Right lobe of liver (tissue), 6 donors: ENCODE measurements around the gene CDKAL1. TPM values are rescaled to one million over a fixed set of nuclear protein-coding genes. Genes with fewer than 3 reads are reported as not detected.

ENCODE experiments used
- ATAC-seq, 4 donors: fragments of 200-7000 bp; cut with Tn5 transposase; one replicate each; pipeline ENCODE4 v1.9.1; 2020; ENCODE audit warnings: mild to moderate bottlenecking in 4 of 4, moderate library complexity in 4 of 4
- DNase-seq, 3 donors: peaks; one replicate each; pipeline ENCODE4 v3.0.0-alpha.2; 2020
- H3K27ac ChIP-seq, 3 donors: fragments of 200-600 bp; one replicate each; pipeline ENCODE4 v1.8.0; 2022
- H3K27me3 ChIP-seq, 2 donors: fragments of 200-600 bp; one replicate each; pipeline ENCODE4 v1.8.0; 2022
- H3K36me3 ChIP-seq, 4 donors: fragments of 200-600 bp; sonication (generic) in 1 of 4; one replicate each; pipeline versions ENCODE4 v1.5.1 to v1.8.0; 2017 to 2022; ENCODE audit warnings: control low read depth in 1 of 4
- H3K4me1 ChIP-seq, 4 donors: fragments of 200-600 bp; sonication (generic) in 1 of 4; one replicate each; pipeline versions ENCODE4 v1.5.1 to v1.8.0; 2017 to 2022; ENCODE audit warnings: control low read depth in 1 of 4
- H3K4me3 ChIP-seq, 3 donors: fragments of 200-600 bp; one replicate each; pipeline ENCODE4 v1.8.0; 2022
- H3K9me3 ChIP-seq, 4 donors: fragments of 200-600 bp; sonication (generic) in 1 of 4; one replicate each; pipeline versions ENCODE4 v1.5.1 to v1.8.0; 2017 to 2022; ENCODE audit warnings: control low read depth in 1 of 4
- CTCF ChIP-seq, 4 donors: fragments of 200-600 bp in 3 of 4; fragments of 450-650 bp in 1 of 4; IDR thresholded peaks; one replicate each; pipeline versions ENCODE4 v1.5.1 to v1.8.0; 2016 to 2022; ENCODE audit warnings: antibody characterized with exemption in 4 of 4, mild to moderate bottlenecking in 2 of 4
- POLR2A ChIP-seq: fragments of 450-650 bp; IDR thresholded peaks from one replicate; pipeline ENCODE4 v1.6.1; 2017; ENCODE audit warnings: antibody characterized with exemption, mild to moderate bottlenecking
- WGBS: methylation state at CpG from one replicate; pipeline ENCODE4 v1.1.6; 2018; ENCODE audit warnings: low coverage, low lambda C conversion rate; ENCODE audit not compliant: insufficient coverage; ENCODE audit errors: missing lambda C conversion rate; 5-methylcytosine and 5-hydroxymethylcytosine counted together
- intact Hi-C, 2 donors: fragments of 100-400 bp; cut with DNase I; formaldehyde crosslinking; loops; one replicate each; pipeline versions ENCODE4 v1.11.2 to v1.14.1; 2022
- total RNA-seq, 6 experiments: library from RNA; depleted of rRNA in 2 of 6; stranded (reverse); fragments of >200 nt in 2 of 6; fragmentation: NEBNext Ultra II Directional in 3 of 6; extraction: Animal tissue kit (Norgen Biotek cat#: 25700) in 3 of 6; gene quantifications; one replicate each; pipeline versions ENCODE4 v1.1.0 to v1.2.4, GENCODE V29; 2016 to 2023
- donor health status: DM: no; HTN: yes; CAD: no.
- donor health status: DM: no; HTN: no; CAD: no.
- donor health status: DM: no; HTN: no; CAD: no.
- donor health status: DM: no; HTN: yes; CAD: no.
- donor health status: DM: no; HTN: yes; CAD: no.

CDKAL1 gene
- total RNA-seq, 6 experiments from 2014 or later = 4.5 to 7.0 (median 6.2) TPM

DNA sequence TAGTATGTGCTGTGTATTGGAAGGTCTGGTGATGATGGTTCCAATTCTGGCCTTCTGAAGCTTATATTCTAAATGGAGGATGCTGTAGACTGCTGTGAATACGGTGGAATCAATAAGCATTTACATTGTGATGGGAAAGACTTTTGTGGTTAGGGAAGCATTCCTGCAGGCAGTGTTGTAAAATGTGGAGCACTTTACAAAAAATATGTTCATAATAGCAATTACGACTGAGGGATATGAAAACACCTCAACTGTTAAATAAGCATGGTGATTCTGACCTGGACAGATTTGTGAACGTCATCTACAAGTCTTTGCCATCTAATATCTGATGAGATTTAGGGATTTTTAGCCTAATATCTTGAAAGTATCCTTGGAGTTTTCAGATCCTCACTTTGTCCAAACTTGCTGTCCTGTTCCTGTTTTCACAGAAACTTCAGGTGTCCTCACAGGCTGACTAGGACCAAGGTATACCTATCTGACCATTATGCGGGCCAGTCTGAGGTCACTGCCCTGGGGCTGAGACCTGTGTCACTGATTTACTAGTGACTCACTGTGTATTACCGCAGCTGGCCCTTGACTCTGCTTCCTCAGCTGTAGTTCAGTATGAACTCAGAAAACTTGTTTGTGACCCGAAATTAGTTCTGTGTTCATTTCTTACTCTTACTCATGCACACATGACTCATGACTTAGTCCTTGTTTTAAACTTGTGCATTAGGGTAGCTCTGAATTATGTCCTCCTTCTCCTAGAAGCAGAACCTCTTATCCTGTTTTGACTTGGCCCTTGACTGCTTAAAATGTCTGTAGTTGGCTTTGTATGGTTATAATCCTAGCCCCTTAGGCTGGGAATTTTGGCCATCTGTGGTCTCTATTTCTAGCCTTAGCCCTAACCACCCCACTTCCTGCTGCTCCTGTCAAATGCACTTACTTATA, 343.0 kb downstream of the CDKAL1 start:
- Histone ChIP-seq H3K27ac (peak overlapping the region; percentile 79 to 89 (median 79)), H3K4me1 (peaks cover 0 to 50% (median 13%) of the 10 kb centered on the region in 4 donors)
- peak; percentile 78 to 86 (median 85) for DNase-seq

DNA sequence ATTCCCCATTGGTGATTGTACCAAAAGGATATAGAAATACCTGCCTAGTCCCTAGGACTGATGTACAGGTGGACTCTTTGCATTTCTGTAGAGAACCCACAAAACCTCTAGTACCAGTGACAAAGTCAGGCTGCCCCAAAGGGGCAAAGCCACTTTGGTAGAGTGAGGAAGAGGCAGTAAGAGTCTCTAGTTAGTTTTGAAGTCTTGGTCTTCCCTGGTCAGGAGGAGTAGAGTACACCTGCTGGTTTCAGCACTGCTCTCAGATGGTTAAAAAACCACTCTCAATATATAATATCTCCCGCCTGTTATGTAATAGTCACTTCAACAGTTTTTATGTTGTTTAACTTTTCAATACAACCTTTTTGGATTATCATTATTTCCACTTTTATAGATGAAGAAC, 344.9 kb downstream of the CDKAL1 start:
- Histone ChIP-seq H3K4me1 (peaks cover 0 to 50% (median 13%) of the 10 kb centered on the region in 4 donors), H3K27me3 (no peaks in the 10 kb centered on the region), H3K9me3 (no peaks in the 10 kb centered on the region), H3K36me3 (no peaks in the 10 kb centered on the region), H3K4me3 (no peak overlapping the region), H3K27ac (peak overlapping the region in 2 of 3 donors; percentile 79 to 89)
- DNase-seq = no peak
- no peak for ATAC-seq
- WGBS = 73% methylated on average over 1 of the region's 1 CpG
- TF ChIP-seq CTCF (IDR thresholded peaks at IDR 0.05) = no peak
- TF ChIP-seq POLR2A = no peak
- intact Hi-C loops = no loop called here

More for the DNA sequence above, 343.0 kb downstream of the CDKAL1 start:
- intact Hi-C loops = no loop called here
- no peaks in the 10 kb centered on the region for H3K36me3 ChIP-seq
- WGBS = 27% methylated on average over 6 of the region's 6 CpGs
- H3K4me3 ChIP-seq = no peak overlapping the region
- no peaks in the 10 kb centered on the region for H3K9me3 ChIP-seq
- TF ChIP-seq CTCF (IDR thresholded peaks at IDR 0.05) (no peak), POLR2A (no peak)
- H3K27me3 ChIP-seq = no peaks in the 10 kb centered on the region
- peak; percentile 93 to 100 (median 98) for ATAC-seq

GRCh38 chr6:20879526-20879925, 345.3 kb downstream of the CDKAL1 start:
- H3K9me3 ChIP-seq = no peaks in the 10 kb centered on the region
- DNase-seq (no peak), ATAC-seq (peak in 2 of 4 donors; percentile 9 to 13)
- TF ChIP-seq POLR2A = no peak
- TF ChIP-seq CTCF (IDR thresholded peaks at IDR 0.05) = no peak
- no peaks in the 10 kb centered on the region for H3K27me3 ChIP-seq
- WGBS = 27% methylated on average over 1 of the region's 1 CpG
- peak overlapping the region in 2 of 3 donors; percentile 79 to 89 for H3K27ac ChIP-seq
- H3K4me3 ChIP-seq = no peak overlapping the region
- H3K36me3 ChIP-seq = no peaks in the 10 kb centered on the region
- peaks cover 0 to 50% (median 13%) of the 10 kb centered on the region in 4 donors for H3K4me1 ChIP-seq
- intact Hi-C loops = no loop called here

DNA sequence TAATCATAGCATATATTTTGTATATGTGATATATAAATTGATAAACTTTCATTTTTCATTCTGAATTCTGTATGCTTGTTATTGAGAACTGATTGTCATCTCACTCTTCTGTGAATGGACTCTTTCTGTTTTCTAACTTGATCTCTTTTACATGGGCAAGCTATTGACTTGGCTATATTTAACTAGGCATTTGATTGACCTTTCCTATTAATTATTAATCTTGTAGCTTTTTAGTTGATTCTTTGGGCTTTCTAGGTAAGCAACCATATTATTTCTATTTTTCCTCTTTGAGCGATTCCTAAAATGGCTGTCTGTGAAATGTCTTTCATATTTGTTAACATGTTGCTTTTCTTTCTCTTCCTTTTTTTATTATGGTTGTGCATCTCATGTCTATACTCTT, 347.1 kb downstream of the CDKAL1 start:
- ATAC-seq (peak; percentile 10 to 55 (median 40)), DNase-seq (no peak)
- 20% methylated on average over 1 of the region's 1 CpG for WGBS
- peak overlapping the region in 2 of 3 donors; percentile 35 to 60 for H3K27ac ChIP-seq
- intact Hi-C loops = no loop called here
- no peaks in the 10 kb centered on the region for H3K9me3 ChIP-seq
- peaks cover 0 to 41% (median 13%) of the 10 kb centered on the region in 4 donors for H3K4me1 ChIP-seq
- no peaks in the 10 kb centered on the region for H3K36me3 ChIP-seq
- no peak for TF ChIP-seq POLR2A
- no peak for TF ChIP-seq CTCF (IDR thresholded peaks at IDR 0.05)
- H3K27me3 ChIP-seq = no peaks in the 10 kb centered on the region
- no peak overlapping the region for H3K4me3 ChIP-seq
